Measurements from ENCODE around the gene MAD2L2. TPM values are rescaled to one million over a fixed set of nuclear protein-coding genes. Genes with fewer than 3 reads are reported as not detected.

MAD2L2 gene
- total RNA-seq, 1 donor from 2014 or later: 43.4 TPM

- no peak for DNase-seq
These were observed 51.5 kb downstream of the MAD2L2 start for GRCh38 chr1:11629184-11630016.

DNA sequence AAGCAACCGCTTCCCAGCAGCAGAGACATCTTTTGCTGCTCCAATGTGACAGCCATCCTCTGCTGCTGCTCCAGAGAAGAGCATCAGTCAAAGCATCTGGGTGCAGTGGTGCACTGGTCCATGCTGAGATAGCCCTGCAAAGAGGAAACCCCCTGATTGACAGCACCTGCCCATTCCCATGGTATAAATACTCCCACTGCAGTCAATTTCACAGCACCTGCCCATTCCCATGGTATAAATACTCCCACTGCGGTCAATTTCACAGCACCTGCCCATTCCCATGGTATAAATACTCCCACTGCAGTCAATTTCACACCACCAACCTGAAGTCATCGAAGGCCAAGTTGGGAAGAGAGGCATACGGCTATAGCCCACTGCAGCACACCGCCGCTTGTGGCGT, 52.2 kb downstream of the MAD2L2 start:
- no peak for DNase-seq

DNA sequence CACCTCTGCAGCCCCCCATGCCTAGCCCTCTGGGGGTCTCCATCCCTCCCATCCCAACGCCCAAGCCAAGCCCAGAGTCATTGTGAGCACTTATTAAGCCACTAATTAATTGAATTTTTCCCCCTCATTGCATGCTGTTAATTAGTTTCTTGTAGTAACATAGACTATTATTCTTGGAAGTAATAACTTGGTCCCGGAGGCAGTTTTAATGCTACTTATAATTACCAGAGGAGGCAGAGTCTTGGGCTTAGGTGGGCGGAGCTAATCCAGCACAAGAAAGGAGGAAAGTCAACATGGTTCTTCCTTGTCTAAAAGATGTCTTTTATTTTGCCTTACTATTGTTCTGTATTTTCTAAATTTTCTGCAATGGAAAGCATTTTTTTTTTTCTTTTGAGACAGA, 54.4 kb downstream of the MAD2L2 start:
- DNase-seq: no peak

Other genes starting within 250 kb of the MAD2L2 start
- 26.7 TPM for gene DISP3, start 202.0 kb downstream of the MAD2L2 start, total RNA-seq
- 2.7 TPM for gene FBXO2, start 26.7 kb downstream of the MAD2L2 start, total RNA-seq
- gene FBXO44, start 26.3 kb downstream of the MAD2L2 start, total RNA-seq: 30.3 TPM
- gene FBXO6, start 16.9 kb downstream of the MAD2L2 start, total RNA-seq: 7.6 TPM
- gene DRAXIN, start 10.6 kb upstream of the MAD2L2 start, total RNA-seq: 107 TPM
- 4.2 TPM for gene AGTRAP, start 55.0 kb upstream of the MAD2L2 start, total RNA-seq
- gene C1orf167, start 81.0 kb upstream of the MAD2L2 start, total RNA-seq: not detected
- 27.6 TPM for gene MTHFR, start 124.8 kb upstream of the MAD2L2 start, total RNA-seq
- gene CLCN6, start 125.0 kb upstream of the MAD2L2 start, total RNA-seq: 15.6 TPM
- 0.47 TPM for gene NPPA, start 166.6 kb upstream of the MAD2L2 start, total RNA-seq
- gene NPPB, start 177.8 kb upstream of the MAD2L2 start, total RNA-seq: 0.47 TPM
- gene KIAA2013, start 245.3 kb upstream of the MAD2L2 start, total RNA-seq: 18.6 TPM

Measured in occipital lobe (tissue), 2 donors.